Fibroblast of gingiva (primary cell): Measurements from ENCODE around the gene PRAME.
"Not testable (repeated sequence)": the region's sequence is repeated elsewhere in the genome, so short reads cannot be mapped to it uniquely, and the experiment has no call there.

Experiments
- DNase-seq: peaks from one replicate; pipeline ENCODE4 v3.0.0-alpha.2; 2011; ENCODE audit warnings: low read depth

Gene PRAME

GRCh38 chr22:22550789-22551434 is 8.2 kb downstream of the PRAME start:
- DNase-seq = no peak

GRCh38 chr22:22548910-22549309 is 10.2 kb downstream of the PRAME start:
- DNase-seq = no peak

GRCh38 chr22:22548317-22548716 is 10.7 kb downstream of the PRAME start:
- no peak for DNase-seq

GRCh38 chr22:22547692-22548300 is 11.3 kb downstream of the PRAME start:
- DNase-seq = no peak

- DNase-seq = no peak
Measured at GRCh38 chr22:22547226-22547625, 11.8 kb downstream of the PRAME start.

- no peak for DNase-seq
Measured at GRCh38 chr22:22546490-22546889, 12.6 kb downstream of the PRAME start.

GRCh38 chr22:22545084-22545483 is 14.0 kb downstream of the PRAME start:
- no peak for DNase-seq

- DNase-seq = no peak
Measured at GRCh38 chr22:22538226-22538989, 20.7 kb downstream of the PRAME start.

GRCh38 chr22:22536916-22537315 is 22.1 kb downstream of the PRAME start:
- no peak for DNase-seq

GRCh38 chr22:22536515-22536914 is 22.6 kb downstream of the PRAME start:
- no peak for DNase-seq

- no peak for DNase-seq
Measured at GRCh38 chr22:22535662-22536061, 23.4 kb downstream of the PRAME start.

- no peak for DNase-seq
Measured at GRCh38 chr22:22534604-22535415, 24.3 kb downstream of the PRAME start.

GRCh38 chr22:22533863-22534262 is 25.2 kb downstream of the PRAME start:
- no peak for DNase-seq

- no peak for DNase-seq
Measured at GRCh38 chr22:22533417-22533816, 25.6 kb downstream of the PRAME start.

GRCh38 chr22:22532547-22533071 is 26.5 kb downstream of the PRAME start:
- DNase-seq = not testable (repeated sequence)

GRCh38 chr22:22531770-22532546 is 27.1 kb downstream of the PRAME start:
- DNase-seq = no peak

- no peak for DNase-seq
Measured at GRCh38 chr22:22528780-22529179, 30.3 kb downstream of the PRAME start.

- no peak for DNase-seq
Measured at GRCh38 chr22:22527312-22527711, 31.8 kb downstream of the PRAME start.

- no peak for DNase-seq
Measured at GRCh38 chr22:22526125-22526912, 32.7 kb downstream of the PRAME start.

- DNase-seq = no peak
Measured at GRCh38 chr22:22523494-22523893, 35.6 kb downstream of the PRAME start.

GRCh38 chr22:22521631-22522030 is 37.4 kb downstream of the PRAME start:
- DNase-seq = no peak
